CD4-positive, alpha-beta T cell treated with Interleukin-10 for 1 hour (primary cell): ENCODE measurements around the gene IGFL2.
"Not testable (repeated sequence)": the region's sequence is repeated elsewhere in the genome, so short reads cannot be mapped to it uniquely, and the experiment has no call there.

ENCODE experiments used
- DNase-seq: peaks from one replicate; pipeline ENCODE4 v3.0.0-alpha.2; 2020

The IGFL2 gene

GRCh38 chr19:46191972-46192371 is 43.9 kb downstream of the IGFL2 start:
- DNase-seq: no peak

GRCh38 chr19:46192626-46192991 is 44.6 kb downstream of the IGFL2 start:
- DNase-seq: not testable (repeated sequence)

GRCh38 chr19:46192992-46193650 is 45.1 kb downstream of the IGFL2 start:
- no peak for DNase-seq

- no peak for DNase-seq
Observed at GRCh38 chr19:46193678-46194077, 45.6 kb downstream of the IGFL2 start.

- DNase-seq: no peak
Observed at GRCh38 chr19:46195104-46195503, 47.1 kb downstream of the IGFL2 start.

- not testable (repeated sequence) for DNase-seq
Observed at GRCh38 chr19:46195919-46196318, 47.9 kb downstream of the IGFL2 start.

- DNase-seq: no peak
Observed at GRCh38 chr19:46196410-46197124, 48.5 kb downstream of the IGFL2 start.

GRCh38 chr19:46197314-46198070 is 49.5 kb downstream of the IGFL2 start:
- DNase-seq: no peak

- no peak for DNase-seq
Observed at GRCh38 chr19:46198756-46199155, 50.7 kb downstream of the IGFL2 start.

GRCh38 chr19:46201454-46202310 is 53.6 kb downstream of the IGFL2 start:
- DNase-seq: no peak

- DNase-seq: no peak
Observed at GRCh38 chr19:46202426-46202825, 54.4 kb downstream of the IGFL2 start.

GRCh38 chr19:46202872-46203860 is 55.1 kb downstream of the IGFL2 start:
- DNase-seq: no peak

GRCh38 chr19:46204008-46204407 is 56.0 kb downstream of the IGFL2 start:
- DNase-seq: no peak

- no peak for DNase-seq
Observed at GRCh38 chr19:46205183-46205984, 57.3 kb downstream of the IGFL2 start.

- DNase-seq: no peak
Observed at GRCh38 chr19:46206176-46206575, 58.1 kb downstream of the IGFL2 start.

GRCh38 chr19:46206682-46207081 is 58.6 kb downstream of the IGFL2 start:
- no peak for DNase-seq

GRCh38 chr19:46207858-46208257 is 59.8 kb downstream of the IGFL2 start:
- not testable (repeated sequence) for DNase-seq

GRCh38 chr19:46209051-46209450 is 61.0 kb downstream of the IGFL2 start:
- DNase-seq: no peak

GRCh38 chr19:46209472-46209871 is 61.4 kb downstream of the IGFL2 start:
- DNase-seq: no peak

- DNase-seq: no peak
Observed at GRCh38 chr19:46210669-46211068, 62.6 kb downstream of the IGFL2 start.
